OCI-LY1 (cell line): ENCODE data around the gene RUBCN.

Experiments used
- H2AFZ ChIP-seq: fragments of 200-600 bp; sonication (generic), shearing (Covaris generic); 2 replicates; pipeline ENCODE4 v1.6.0; 2014; ENCODE audit warnings: antibody characterized with exemption, mild to moderate bottlenecking, low read length
- H3F3A ChIP-seq: fragments of 200-600 bp; sonication (generic), shearing (Covaris generic); 2 replicates; pipeline ENCODE4 v1.6.0; 2014; ENCODE audit warnings: mild to moderate bottlenecking, antibody characterized with exemption, low read length, moderate library complexity; ENCODE audit not compliant: insufficient read depth
- H3K27ac ChIP-seq: fragments of 200-600 bp; sonication (generic); 2 replicates; pipeline ENCODE4 v1.5.1; 2014; ENCODE audit warnings: low read length, mixed run types, mild to moderate bottlenecking, low read depth; ENCODE audit not compliant: poor library complexity, severe bottlenecking
- H3K27me3 ChIP-seq: fragments of 200-600 bp; sonication (generic); 2 replicates; pipeline ENCODE4 v1.6.0; 2014; ENCODE audit warnings: antibody characterized with exemption, mild to moderate bottlenecking, low read length, moderate library complexity; ENCODE audit not compliant: insufficient read depth
- H3K36me3 ChIP-seq: fragments of 200-600 bp; sonication (generic); 2 replicates; pipeline ENCODE4 v1.6.1; 2014; ENCODE audit warnings: mild to moderate bottlenecking, antibody characterized with exemption, low read length, moderate library complexity, mixed read lengths; ENCODE audit not compliant: insufficient read depth
- H3K4me1 ChIP-seq: fragments of 200-600 bp; sonication (generic); 2 replicates; pipeline ENCODE4 v1.5.1; 2014; ENCODE audit warnings: mild to moderate bottlenecking, low read length, moderate library complexity; ENCODE audit not compliant: insufficient read depth, severe bottlenecking
- H3K4me2 ChIP-seq: fragments of 200-600 bp; sonication (generic), shearing (Covaris generic); 2 replicates; pipeline ENCODE4 v1.6.1; 2014; ENCODE audit warnings: low read length
- H3K4me3 ChIP-seq: fragments of 200-600 bp; sonication (generic); 2 replicates; pipeline ENCODE4 v1.5.1; 2014; ENCODE audit warnings: low read length, low read depth, mild to moderate bottlenecking, mixed read lengths; ENCODE audit not compliant: poor library complexity, severe bottlenecking
- H3K79me2 ChIP-seq: fragments of 200-600 bp; shearing (Covaris generic); 2 replicates; pipeline ENCODE4 v1.6.1; 2016; ENCODE audit warnings: mixed run types, low read length, mixed read lengths; ENCODE audit not compliant: insufficient read depth
- H3K9ac ChIP-seq: fragments of 200-600 bp; sonication (generic), shearing (Covaris generic); 2 replicates; pipeline ENCODE4 v1.6.1; 2014; ENCODE audit warnings: mild to moderate bottlenecking, low read length, mixed read lengths
- H3K9me2 ChIP-seq: fragments of 200-600 bp; sonication (generic), shearing (Covaris generic); 2 replicates; pipeline ENCODE4 v1.6.1; 2014; ENCODE audit warnings: low read depth, mild to moderate bottlenecking, low read length, mixed read lengths
- H3K9me3 ChIP-seq: fragments of 200-600 bp; shearing (Covaris generic); 2 replicates; pipeline ENCODE4 v1.6.1; 2014; ENCODE audit warnings: low read length, mixed read lengths
- H4K20me1 ChIP-seq: fragments of 200-600 bp; sonication (generic), shearing (Covaris generic); 2 replicates; pipeline ENCODE4 v1.6.0; 2016; ENCODE audit warnings: mild to moderate bottlenecking, low read length; ENCODE audit not compliant: insufficient read depth
- EZH2 ChIP-seq: fragments of 200-600 bp; sonication (generic), shearing (Covaris generic); IDR thresholded peaks from 2 replicates; pipeline ENCODE4 v1.8.0; 2017; ENCODE audit warnings: borderline replicate concordance, mixed run types, mild to moderate bottlenecking, antibody characterized with exemption, low read length, moderate library complexity, mixed read lengths
- TF ChIP-seq, protein P1 (sequence below): fragments of 200-600 bp; sonication (generic), shearing (Covaris generic); IDR thresholded peaks from 2 replicates; pipeline ENCODE4 v1.5.1; 2017; ENCODE audit warnings: mild to moderate bottlenecking, antibody characterized with exemption, low read length, moderate library complexity, mixed read lengths

The RUBCN gene

GRCh38 chr3:197775317-197775716 lies 38.6 kb upstream of the RUBCN start:
- no peak for TF ChIP-seq EZH2
- TF ChIP-seq, protein P1, sequence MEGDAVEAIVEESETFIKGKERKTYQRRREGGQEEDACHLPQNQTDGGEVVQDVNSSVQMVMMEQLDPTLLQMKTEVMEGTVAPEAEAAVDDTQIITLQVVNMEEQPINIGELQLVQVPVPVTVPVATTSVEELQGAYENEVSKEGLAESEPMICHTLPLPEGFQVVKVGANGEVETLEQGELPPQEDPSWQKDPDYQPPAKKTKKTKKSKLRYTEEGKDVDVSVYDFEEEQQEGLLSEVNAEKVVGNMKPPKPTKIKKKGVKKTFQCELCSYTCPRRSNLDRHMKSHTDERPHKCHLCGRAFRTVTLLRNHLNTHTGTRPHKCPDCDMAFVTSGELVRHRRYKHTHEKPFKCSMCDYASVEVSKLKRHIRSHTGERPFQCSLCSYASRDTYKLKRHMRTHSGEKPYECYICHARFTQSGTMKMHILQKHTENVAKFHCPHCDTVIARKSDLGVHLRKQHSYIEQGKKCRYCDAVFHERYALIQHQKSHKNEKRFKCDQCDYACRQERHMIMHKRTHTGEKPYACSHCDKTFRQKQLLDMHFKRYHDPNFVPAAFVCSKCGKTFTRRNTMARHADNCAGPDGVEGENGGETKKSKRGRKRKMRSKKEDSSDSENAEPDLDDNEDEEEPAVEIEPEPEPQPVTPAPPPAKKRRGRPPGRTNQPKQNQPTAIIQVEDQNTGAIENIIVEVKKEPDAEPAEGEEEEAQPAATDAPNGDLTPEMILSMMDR = no peak
- no peak overlapping the region for H3K4me2 ChIP-seq
- H2AFZ ChIP-seq = no peak overlapping the region
- peaks cover 16% of the 10 kb centered on the region for H3K4me1 ChIP-seq
- no peaks in the 10 kb centered on the region for H3K9me3 ChIP-seq
- H3K27ac ChIP-seq = no peak overlapping the region
- H3K79me2 ChIP-seq = no peaks in the 10 kb centered on the region
- H3K9ac ChIP-seq = no peak overlapping the region
- H4K20me1 ChIP-seq = no peaks in the 10 kb centered on the region
- H3K9me2 ChIP-seq = no peaks in the 10 kb centered on the region
- H3K27me3 ChIP-seq = no peaks in the 10 kb centered on the region
- H3K36me3 ChIP-seq = peaks cover 97% of the 10 kb centered on the region
- 0 out of 2 replicates have a peak, but pooled peaks cover 10% of the 10 kb centered on the region for H3F3A ChIP-seq
- H3K4me3 ChIP-seq = no peak overlapping the region

DNA sequence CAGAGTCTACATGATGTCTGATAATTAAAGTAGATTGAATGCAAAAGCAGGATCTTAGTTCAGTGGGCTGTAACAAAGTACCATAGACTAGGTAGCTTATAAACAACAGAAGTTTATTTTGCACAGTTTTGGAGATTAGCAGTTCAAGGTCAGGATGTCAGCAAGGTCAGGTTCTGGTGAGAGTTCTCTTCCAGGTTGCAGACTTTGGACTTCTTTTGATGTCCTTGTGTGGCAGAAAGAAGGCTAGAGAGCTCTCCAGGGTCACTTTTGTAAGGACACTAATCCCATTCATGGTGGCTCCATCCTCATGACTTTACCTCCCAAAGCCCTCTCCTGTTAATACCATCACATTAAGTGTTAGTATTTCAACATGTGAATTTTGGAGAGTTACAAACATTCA lies 25.1 kb upstream of the RUBCN start:
- H3K27ac ChIP-seq = no peak overlapping the region
- no peaks in the 10 kb centered on the region for H3K9me3 ChIP-seq
- H3K9ac ChIP-seq = no peak overlapping the region
- no peak overlapping the region for H3K4me3 ChIP-seq
- no peaks in the 10 kb centered on the region for H4K20me1 ChIP-seq
- H3K79me2 ChIP-seq = peaks cover 7% of the 10 kb centered on the region; the same call in 1 of the 2 replicates
- H3F3A ChIP-seq = no peaks in the 10 kb centered on the region
- no peaks in the 10 kb centered on the region for H3K4me1 ChIP-seq
- no peak overlapping the region for H3K4me2 ChIP-seq
- H3K36me3 ChIP-seq = peaks cover 94% of the 10 kb centered on the region
- no peak overlapping the region for H2AFZ ChIP-seq
- no peak for TF ChIP-seq EZH2
- TF ChIP-seq, protein P1 = no peak
- no peaks in the 10 kb centered on the region for H3K9me2 ChIP-seq
- H3K27me3 ChIP-seq = no peaks in the 10 kb centered on the region

DNA sequence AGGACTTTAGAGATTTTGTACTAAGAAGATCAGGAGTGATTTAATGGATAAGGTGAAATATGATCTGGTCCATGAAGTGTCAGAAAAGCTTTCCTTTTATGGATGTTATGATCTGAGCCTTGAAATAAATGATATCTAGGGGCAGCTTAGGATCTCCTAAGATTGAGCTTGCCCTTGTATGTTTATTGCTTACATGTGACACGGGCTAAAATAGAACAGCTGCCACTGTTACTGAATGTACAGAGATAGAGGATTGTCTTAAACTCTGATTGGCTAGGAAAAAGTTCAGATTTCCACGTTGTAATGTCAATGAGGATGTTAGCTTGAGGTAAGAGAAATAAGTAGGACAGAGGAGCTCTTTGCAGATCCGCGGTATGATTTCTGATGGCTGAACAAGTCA lies 21.8 kb upstream of the RUBCN start:
- Histone ChIP-seq H3K27me3 (no peaks in the 10 kb centered on the region), H3K36me3 (peaks cover 76% of the 10 kb centered on the region), H3K27ac (no peak overlapping the region), H3F3A (no peaks in the 10 kb centered on the region), H3K9me3 (no peaks in the 10 kb centered on the region), H2AFZ (no peak overlapping the region), H3K79me2 (peaks cover 39% of the 10 kb centered on the region), H3K4me1 (peaks cover 12% of the 10 kb centered on the region), H4K20me1 (no peaks in the 10 kb centered on the region), H3K4me3 (no peak overlapping the region), H3K9ac (no peak overlapping the region), H3K4me2 (no peak overlapping the region), H3K9me2 (no peaks in the 10 kb centered on the region)
- no peak for TF ChIP-seq EZH2
- TF ChIP-seq, protein P1 = no peak
